Epidermal melanocyte (primary cell): Measurements from ENCODE around the gene NYAP2.
A peak's percentile ranks its signal among the peaks of the same experiment; 100 is the strongest.

ENCODE experiments used
- DNase-seq: peaks from one replicate; pipeline ENCODE4 v3.0.0; 2011; ENCODE audit warnings: low spot score; ENCODE audit not compliant: insufficient read length

NYAP2 gene

DNA sequence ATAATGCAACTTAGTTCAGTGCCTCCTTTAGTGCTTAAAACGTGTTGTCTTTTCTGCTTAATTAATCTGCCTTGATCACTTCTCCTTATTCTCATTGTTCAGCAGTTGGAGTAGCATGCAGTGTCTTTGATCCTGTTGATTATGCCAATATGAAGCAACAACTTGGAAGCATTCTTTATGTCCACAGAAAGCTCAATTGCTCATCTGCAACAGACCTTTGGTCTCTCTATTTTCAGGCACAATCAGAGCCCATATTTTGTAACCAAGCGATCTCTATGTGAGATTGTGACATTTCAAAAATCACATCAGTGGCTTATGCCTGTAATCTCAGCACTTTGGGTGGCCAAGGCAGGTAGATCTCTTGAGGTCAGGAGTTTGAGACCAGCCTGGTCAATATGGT is 217.3 kb downstream of the NYAP2 start:
- no peak for DNase-seq

- DNase-seq, result no peak
These were observed 220.7 kb downstream of the NYAP2 start for GRCh38 chr2:225620227-225620626.

DNA sequence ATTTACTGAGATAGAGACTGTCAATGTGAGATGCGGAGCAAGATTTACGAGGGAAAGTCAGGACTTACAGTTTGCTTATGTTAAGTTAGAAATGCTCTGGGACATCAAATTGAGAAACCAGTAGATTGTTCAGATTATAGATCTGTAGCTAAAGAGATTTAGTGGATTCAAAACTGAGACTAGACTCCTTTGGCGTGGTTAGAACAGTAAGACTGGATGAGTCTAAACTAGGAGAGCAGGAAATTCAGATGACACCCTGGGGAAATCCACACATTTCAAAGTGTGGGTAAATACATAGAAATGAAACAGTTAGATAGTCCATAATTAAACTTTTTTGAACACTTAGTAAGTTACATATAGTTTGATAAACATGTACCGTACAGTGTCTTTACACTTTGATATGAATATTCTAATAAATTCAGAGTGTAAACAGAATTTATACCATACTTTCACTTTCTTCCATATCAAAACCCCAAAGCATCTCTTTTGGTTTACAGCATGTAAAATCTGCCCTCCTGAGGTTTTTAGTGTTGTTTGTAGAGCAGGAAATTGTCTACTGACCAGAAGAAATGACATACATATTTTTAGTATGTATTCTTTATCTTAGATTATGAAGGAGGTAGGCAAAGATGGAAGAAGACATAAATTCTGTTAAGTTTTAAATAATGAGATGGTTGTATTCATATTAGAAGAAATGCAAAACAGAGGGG is 231.5 kb downstream of the NYAP2 start:
- DNase-seq, result no peak

DNA sequence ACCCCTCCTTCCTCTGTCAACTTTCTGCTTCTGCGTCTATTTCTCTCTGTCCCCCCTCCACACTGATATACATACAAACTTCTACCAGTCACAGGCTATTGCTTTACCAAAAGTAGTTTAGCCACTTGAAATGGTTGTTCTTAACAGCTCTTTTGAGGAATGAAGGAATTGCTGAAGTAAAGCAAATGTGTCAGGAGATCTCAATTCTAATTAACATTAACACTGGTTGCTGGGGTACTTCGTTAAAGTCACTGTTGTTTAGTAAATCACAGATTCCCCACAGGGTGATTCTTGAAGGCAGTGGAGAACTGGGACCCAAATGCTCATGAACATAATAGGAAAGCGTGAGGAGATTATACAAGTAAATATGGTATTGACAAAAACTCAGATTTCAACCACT is 232.8 kb downstream of the NYAP2 start:
- DNase-seq, result no peak

DNA sequence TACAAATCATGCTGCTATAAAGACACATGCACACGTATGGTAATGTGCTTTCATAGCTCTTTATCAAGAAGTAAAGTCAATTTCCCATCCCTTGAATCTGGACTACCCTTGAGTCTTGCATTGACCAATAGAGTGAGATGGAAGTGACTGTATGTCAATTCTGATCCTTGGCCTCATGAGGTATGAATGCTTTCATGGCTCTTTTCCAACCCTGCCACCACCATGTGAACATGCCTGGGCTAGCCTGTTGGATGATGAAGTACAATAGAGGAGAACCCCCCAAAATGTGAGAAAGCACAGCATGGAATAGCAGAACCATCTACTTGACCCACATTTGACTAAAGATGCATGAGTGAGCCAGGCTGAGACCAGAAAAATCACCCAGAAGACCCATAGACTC is 237.0 kb downstream of the NYAP2 start:
- DNase-seq, result no peak

- DNase-seq, result no peak
These were observed 237.7 kb downstream of the NYAP2 start for GRCh38 chr2:225637259-225637658.

DNA sequence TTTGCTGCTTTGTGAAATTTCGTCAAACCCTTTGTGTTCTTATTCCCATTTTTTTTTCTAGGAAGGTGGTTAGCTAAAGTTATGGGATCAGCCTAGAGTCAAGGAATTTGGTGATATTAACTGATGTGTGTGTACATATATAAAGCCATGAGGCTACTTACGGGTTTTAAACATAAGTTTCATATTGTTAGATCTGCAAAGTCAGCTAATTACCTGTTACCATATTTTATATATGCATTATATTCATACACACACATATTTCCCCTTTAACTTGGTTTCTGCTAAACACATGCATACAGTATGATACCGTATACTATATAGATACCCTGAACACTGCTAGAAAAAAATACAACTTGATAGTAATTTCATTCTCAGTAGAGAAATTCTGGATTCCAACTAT is 241.0 kb downstream of the NYAP2 start:
- DNase-seq, result no peak

DNA sequence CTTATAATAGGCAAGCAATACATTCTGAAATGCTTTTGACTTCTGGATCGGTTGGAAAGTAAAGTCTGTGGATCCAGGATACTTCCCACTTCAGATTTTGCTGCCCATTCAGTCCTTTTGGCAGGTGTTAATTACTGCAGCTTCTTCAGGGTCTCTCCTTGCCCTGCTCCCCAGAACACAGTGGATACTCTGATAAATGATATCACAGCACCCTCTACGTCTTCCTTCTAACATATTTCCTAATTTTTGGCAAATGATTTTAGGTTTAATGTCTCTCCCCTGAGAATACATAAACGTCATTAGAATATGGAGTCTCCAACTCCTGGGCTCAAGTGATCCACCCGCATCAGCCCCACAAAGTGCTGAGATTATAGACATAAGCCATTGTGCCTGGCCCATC is 249.8 kb downstream of the NYAP2 start:
- no peak for DNase-seq

GRCh38 chr2:225650041-225650440 is 250.5 kb downstream of the NYAP2 start:
- no peak for DNase-seq

- peak; percentile 73 for DNase-seq
These were observed 261.0 kb downstream of the NYAP2 start for GRCh38 chr2:225660262-225661131.

- no peak for DNase-seq
These were observed 262.6 kb downstream of the NYAP2 start for GRCh38 chr2:225662101-225662500.

DNA sequence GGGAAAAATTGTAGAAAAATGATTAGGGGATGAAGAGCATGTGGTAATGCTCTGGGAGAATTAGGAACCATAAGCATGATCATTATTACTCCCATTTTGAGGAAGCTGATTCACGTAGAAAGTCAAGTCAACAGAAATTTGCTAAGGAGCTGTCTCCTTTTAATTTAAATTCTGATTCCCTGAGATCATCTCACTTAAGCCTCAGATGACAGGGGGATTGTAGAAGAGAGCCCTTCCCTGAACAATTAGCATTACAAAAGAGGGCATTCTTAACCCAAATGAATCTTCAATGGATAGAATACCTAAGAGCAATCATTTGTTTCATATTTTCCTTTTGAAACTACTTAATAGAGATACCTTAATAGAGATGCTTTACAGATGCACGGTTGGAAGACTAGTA is 267.9 kb downstream of the NYAP2 start:
- no peak for DNase-seq

DNA sequence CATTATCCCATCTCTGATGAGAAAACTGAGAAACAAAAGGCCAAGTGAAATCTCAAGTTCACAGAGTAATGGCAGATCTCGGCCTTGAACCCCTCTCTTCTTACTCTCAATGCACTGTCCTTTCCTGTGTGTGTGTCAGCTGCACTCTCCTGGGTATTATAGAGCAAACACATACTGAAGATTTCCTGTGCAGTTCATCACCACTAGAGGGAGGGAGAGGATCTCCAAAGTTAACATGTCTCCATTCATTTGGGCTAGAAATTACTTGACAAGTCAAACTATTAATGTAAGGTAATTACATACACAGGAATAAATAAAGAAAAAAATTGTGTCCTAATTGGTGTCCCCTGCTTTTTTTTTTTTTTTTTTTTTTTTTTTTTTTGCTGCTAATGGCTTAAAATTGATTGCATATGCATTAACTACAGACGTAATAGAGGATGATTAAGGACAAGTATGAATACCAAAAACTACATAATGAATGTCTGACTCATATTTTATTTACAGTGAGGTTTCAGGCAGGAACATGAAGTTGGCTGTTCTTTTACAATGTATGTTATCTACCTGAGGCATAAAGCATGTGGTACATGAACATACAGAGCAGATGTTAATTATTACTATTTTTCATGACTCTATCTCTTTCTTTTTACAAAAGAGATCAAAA is 269.2 kb downstream of the NYAP2 start:
- DNase-seq, result peak; percentile 44

- DNase-seq, result peak; percentile 33
These were observed 270.8 kb downstream of the NYAP2 start for GRCh38 chr2:225670111-225670974.

- no peak for DNase-seq
These were observed 279.3 kb downstream of the NYAP2 start for GRCh38 chr2:225678792-225679191.

DNA sequence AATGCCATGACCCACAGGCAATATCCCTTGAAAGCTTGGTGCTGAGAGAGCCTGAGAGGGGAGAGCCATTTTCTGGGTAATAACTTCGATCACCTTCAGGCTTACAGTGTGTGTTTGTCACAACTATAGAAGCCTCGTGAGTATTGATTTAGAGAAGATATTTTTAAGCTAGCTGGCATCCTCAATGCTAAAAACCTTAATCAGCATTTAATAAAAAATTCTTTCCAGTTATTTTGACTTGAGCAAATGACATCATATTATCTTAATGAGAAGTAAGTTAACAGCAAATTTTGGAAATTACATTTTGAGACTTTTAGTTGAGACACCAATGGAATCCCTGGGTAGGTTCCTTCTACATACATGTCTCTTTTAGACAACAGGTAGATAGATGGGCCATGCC is 283.7 kb downstream of the NYAP2 start:
- DNase-seq, result no peak

- DNase-seq, result no peak
These were observed 290.6 kb downstream of the NYAP2 start for GRCh38 chr2:225690153-225690552.

DNA sequence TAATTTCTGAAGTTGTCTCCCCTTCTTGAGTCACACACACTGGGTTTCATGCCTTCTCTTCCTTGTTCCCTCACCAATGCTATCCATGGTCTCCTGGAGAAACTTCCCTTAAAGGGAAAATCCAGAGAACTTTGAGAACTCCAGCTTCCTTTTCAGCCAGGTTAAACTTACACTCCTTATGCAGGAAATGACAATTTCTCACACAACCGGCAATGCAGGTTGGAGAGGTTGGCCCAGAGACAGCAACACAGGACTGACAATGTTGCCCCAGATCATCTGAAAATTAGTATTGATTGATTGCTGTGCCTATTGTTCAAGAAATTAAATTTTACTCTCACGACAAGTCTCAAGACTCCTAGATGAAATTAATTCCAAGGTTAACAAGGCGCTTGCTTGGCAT is 292.2 kb downstream of the NYAP2 start:
- DNase-seq, result no peak

- no peak for DNase-seq
These were observed 293.7 kb downstream of the NYAP2 start for GRCh38 chr2:225693259-225693658.

DNA sequence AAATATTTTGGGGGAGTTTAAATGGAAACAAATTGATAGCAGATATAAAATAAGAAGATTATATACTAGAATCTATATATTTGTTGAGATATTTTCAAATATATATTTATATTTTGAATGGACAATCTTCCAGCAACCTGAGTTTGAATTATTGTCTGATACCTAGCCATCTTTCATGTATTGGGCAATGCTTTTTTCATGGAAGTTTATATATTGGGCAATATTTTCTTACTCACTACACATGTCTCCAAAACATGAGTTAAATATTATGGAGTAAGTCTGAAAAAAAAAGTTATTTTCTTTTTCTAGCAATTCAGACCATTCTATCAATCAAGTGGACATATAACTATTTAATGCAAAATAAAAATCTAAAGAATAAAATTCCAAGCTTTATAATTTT is 295.2 kb downstream of the NYAP2 start:
- DNase-seq, result no peak

DNA sequence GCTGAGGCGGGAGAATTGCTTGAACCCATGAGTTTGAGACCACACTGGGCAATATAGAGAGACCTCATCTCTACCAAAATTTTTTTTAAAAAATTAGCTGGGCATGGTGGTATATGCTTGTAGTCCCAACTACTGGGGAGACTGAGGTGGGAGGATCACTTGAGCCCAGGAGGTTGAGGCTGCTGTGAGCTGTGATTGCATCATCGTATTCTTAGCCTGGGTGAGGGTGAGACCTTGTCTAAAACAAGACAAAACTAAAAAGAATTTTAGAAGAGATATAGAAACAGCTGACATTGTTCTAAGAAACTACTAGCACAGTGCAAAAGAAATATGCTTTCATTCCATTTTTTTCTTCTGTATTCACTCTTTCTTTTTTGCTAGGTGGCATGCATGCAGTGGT is 298.4 kb downstream of the NYAP2 start:
- DNase-seq, result no peak
